Activated CD8-positive, alpha-beta memory T cell treated with anti-CD3 and anti-CD28 coated beads, Interleukin-2, amount 50 U/mL, for 1 hour (primary cell): ENCODE data around the gene MTCP1.

Source experiments
- DNase-seq: peaks from one replicate; pipeline ENCODE4 v3.0.0-alpha.2; 2020; ENCODE audit errors: extremely low read depth

MTCP1 gene

GRCh38 chrX:155070975-155071693, at the start of gene MTCP1, which contains the start of the genes BRCC3 and CMC4:
Gene MTCP1 (minus strand): TSS chrX:155071136. CDS start chrX:155066010, 5,126 bp downstream.
Gene BRCC3 (plus strand): TSS chrX:155071508. CDS start chrX:155071528, 20 bp downstream.
Gene CMC4 (minus strand): TSS chrX:155071136. CDS start chrX:155064023, 7,113 bp downstream.
- DNase-seq: peak; percentile 35

DNA sequence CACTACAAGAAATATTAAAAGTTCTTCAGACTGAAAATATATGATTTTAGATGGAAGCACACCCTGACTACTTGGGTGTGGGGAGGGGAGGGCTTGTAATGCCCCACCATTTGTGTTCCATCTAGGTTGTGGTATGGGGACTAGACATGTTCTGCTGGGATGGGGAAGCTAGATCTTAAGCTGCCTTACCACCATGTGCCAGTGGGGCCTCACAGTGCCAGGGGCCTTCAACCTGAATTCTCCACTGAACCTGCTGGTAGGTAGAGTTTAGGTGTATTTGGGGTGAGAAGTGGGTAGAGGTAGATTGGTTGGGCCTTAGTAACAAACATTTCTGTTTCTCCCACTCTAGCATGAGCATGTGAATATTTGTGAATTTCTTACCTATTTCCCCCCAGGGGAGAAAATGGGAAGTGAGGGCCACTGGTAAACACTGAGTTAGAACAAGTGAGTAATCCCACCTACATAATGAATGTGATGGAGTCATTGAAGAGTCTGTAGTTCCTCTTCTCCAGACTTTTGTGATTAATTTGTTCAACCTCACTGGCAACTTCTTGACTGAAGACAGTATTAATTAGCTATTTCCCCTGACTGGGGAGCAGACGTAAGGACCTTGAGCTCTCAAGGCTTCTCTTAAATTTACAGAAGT, 44.4 kb upstream of the MTCP1 start:
- DNase-seq: no peak

- no peak for DNase-seq
These were observed 42.2 kb upstream of the MTCP1 start for GRCh38 chrX:155113097-155113496.

DNA sequence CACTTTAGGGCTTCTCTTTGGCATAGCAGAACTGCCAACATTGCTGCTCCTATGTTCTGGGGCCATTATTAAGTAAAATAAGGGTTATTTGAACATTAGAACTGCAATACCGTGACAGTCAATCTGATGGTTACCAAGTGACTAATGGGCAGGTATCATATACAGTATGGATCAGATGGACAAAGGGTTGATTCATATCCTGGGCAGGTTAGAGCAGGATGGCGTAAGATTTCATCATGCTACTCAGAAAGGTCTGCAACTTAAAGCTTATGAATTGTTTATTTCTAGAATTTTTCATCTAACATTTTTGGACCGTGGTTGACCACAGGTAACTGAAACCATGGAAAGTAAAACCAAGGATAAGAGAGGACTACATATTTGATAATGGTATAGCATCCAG, 41.2 kb upstream of the MTCP1 start:
- DNase-seq: no peak

- DNase-seq: no peak
These were observed 37.5 kb upstream of the MTCP1 start for GRCh38 chrX:155108427-155108826.

DNA sequence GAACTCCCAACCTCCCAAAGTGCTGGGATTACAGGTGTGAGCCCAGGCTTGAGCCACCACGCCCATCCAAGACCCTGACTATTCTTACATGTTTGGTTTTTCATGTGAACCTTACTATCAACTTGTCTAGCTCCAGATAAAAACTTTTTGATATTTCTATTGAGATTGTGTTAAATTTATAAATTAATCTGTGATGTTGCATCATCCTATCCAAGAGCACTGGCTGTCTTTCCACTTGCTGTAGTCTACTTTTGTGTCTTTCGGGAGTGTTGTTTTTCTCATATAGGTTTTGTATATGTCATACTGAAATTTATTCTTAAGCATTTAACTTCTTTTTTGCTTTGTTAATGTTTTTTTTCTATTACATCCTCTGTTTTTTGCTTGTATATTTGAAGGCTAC, 35.0 kb upstream of the MTCP1 start:
- no peak for DNase-seq

DNA sequence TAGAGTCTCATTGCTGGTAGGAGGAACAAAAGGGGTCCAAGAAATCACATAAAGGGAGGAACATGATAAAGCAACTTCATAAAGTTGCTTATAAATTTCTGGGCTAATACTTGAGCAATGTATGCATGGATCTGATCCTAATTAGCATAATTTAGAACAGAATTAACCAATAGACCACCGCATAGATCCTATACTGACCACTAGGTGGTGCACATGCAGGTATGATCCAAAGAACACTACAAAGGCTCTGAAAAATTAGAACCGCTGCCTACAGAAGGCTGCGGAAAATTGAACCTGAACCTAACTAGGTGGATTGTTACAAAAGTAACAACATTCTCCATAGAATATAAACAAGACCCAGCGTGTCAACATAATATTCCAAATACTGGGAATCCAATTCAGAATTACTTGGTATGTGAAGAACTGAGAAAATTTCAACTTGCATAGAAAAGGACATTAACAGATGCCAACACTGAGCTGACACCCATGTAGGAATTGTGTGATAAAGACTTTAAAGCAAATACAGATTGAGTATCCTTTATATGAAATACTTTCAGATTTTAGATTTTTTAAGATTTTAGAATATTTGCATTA, 23.6 kb upstream of the MTCP1 start:
- no peak for DNase-seq

- no peak for DNase-seq
These were observed 16.2 kb upstream of the MTCP1 start for GRCh38 chrX:155086961-155087735.

DNA sequence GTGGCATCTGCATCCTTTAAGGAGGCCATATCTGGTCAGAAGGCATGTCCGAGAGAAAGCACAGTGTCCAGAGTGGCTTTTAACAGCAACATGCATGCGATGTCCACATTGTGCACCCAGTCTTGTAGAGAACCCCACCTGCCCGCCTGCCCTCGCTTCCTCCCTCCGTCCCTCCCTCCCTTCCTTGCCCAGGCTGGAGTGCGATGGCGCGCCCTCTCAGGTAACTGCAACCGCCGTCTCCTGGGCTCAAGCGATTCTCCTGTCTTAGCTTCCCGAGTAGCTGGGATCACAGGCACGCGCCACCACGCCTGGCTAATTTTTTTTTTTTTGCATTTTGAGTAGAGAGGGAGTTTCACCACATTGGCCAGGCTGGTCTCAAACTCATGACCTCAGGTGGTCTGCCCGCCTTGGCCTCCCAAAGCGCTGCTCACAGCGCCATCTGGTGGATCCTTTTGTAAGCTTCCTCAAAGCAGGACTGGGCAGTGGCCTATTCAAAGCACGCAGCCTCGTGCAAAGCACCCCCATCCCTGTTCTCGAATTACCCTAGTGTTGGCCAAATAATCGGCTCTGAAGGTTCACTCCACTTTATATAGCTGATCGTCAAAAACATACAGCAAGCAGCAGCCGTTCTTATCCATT, 15.4 kb upstream of the MTCP1 start:
- DNase-seq: no peak

DNA sequence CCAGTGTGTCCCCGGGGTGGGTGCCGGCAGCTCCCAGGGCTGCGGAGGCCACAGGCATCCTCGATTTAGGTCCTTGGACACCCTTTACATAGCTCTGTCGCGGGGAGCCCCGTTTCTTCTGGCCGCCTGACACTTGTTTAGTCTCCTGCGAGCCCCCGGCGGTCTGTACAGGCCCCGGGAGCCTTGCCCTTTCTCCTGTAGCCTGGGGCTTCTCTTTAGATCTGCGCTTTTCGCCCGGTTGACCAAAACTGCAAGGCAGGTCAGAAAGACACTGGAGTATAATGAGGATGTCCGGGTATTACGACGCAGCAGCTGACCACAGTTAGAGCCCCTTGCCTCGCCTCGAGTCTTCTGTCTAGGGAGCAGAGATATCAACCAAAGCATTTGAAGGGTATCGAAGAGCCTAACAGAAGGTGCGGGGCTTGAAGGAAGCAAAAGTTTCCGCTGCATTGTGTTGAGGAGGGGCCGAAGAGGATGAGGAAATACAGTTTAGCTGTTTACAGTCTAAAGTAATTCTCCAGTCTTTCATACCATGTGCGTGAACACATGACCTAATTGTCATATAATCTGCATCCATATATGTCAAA, 851 bp upstream of the MTCP1 start:
- DNase-seq: no peak

DNA sequence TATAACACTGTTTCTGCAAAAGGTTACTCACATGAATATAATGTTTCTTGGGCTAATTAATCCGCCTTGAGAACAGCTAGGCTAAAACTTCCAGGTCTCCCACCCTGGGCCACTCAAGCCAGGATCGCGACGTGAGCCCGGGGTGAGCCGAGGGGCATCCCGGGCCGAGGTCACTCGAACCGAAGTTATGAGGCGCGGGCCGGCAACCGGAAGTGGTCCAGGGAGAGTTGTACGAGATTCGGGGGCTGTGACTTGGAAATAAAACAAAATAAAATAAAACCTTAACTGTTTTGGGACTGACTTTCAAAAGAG, 317 bp downstream of the MTCP1 start:
- DNase-seq: no peak

DNA sequence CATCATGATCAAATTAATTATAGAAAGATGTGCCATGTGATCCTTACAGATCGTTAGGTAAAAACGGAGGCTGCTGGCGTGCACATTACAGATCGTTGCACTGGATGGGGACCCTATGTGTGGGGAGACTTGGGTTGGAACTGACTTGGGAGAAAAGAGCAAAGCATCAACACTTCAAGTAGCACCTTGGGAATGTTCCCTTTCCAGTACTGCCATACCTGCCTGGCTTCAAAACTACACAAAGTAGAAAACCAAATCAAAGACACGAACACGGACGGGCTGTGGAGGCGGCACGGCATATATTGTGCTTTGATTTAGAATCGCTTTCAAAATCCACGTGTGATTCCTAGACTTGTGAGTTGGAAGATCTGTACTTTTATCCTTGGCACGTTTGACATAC, 898 bp downstream of the MTCP1 start:
- DNase-seq: no peak

DNA sequence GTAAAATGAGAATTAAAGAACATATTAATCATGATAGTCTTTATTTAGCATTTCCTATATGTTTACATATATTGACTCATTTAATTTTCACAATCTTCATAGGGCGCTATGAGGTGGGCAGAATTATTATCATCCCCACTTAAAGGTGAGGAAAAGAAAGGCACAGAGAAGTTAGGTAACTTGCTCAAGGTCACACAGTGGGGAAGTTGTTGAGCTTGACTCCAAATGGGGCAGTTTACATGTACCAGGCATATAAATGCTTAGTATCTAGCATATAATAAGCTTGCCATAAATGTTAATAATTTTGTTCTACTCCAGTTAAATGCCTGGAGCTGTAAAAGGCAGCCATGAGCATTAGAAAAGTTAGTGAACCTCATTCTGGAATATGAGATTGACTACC, 1.5 kb downstream of the MTCP1 start:
- no peak for DNase-seq

- no peak for DNase-seq
These were observed 2.8 kb downstream of the MTCP1 start for GRCh38 chrX:155068165-155068564.

DNA sequence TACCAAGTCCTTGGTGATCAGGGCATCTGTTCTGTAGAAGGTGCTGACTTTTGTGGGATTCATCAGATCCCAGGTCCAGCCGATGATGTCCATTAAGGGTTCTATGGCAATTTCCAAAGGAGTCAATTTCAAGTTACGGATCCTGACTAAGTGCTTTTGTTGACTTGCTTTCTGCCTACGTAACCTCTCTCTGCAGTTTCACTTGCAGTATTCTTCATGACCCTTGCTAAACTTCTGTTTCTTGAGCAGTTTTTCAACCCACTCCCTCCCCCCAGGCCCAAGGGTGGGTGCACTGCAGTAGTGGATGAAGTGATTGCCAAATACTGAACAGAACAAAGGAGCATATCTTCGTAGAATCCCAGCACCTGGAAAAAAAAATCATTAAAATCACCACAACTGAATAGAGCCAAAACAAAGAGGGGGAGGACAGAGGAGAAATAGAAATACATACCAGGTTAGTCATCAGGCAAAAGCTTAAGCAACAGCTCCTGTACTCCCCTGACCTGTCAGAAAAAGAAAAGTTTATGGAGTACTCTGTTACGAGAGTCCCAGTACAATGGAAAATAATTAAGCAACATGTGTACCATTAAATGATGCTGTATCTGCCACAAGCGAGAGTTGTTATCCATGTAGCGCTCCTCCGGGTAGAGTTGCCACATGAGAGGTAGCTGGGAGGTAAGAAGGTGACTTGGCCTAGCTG, 5.8 kb downstream of the MTCP1 start:
- DNase-seq: no peak

- DNase-seq: no peak
These were observed 9.2 kb downstream of the MTCP1 start for GRCh38 chrX:155061760-155062159.

DNA sequence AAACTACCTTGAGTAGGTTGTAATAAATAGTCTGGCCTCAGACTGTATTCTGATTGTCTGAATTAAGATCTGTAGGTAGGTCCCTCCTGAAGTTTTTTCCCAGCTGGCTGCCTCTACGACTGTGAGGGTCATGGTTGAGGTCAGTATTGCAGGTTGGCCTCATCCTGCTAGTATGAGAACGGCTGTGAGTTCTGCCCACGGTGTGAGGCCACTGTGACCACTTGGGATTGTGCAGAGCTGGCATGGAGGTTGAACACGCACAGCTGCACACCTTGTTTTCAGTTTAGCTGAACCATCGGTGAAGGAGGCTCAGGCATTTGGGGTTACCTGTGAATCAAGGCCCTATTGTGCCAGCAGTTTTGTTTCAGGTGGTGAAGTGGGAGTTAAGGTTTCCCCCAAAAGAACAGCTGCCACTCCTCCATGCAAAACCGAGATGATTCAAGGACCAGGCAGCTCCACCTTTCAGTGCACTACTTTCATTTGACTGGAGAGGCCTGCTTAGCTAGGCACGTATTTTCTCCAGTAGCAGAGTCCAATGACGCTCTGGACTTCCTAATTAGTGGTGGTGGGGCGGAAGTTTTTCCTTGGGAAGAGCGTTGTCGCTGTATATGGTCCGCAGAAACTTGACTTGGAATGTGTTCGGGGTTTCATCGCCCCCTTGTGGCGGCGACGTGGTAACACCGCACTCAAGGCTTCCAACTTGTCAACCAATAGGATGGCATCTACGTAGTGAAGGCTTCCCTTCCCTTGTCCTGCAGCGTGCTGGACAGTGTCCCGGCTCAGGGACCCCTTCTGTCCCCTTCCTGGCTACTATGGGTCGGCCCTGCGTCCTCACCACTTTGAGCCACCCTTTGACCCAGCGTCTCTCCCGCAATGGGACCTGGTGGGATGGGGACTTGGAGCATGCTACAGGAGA, 13.8 kb downstream of the MTCP1 start:
- DNase-seq: no peak

- no peak for DNase-seq
These were observed 14.5 kb downstream of the MTCP1 start for GRCh38 chrX:155056471-155056870.

GRCh38 chrX:155055494-155055893, 15.4 kb downstream of the MTCP1 start:
- DNase-seq: no peak

DNA sequence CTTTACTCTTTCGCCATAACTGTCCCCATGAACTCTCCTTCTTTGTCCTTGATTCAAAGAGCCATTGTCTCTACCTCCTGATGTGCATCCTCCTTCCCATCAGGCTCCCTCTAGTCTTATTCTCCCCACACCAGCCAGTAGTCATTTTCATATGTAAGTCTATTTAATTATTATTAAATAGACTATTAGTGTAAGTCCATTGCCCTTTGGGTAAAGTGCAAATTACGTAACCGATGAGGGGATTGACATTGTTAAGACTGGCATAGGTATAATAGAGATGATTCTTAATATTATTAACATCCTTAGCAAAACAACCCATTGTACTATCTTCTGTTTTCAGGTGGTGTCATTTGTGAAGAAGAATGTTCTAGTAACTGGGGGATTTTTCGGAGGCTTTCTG, 16.7 kb downstream of the MTCP1 start:
- DNase-seq: no peak
